ENCODE measurements around the gene PCP4L1. TPM values are rescaled to one million over a fixed set of nuclear protein-coding genes. Genes with fewer than 3 reads are reported as not detected.

The PCP4L1 gene
- total RNA-seq, 1 experiment from 2014 or later, result 2.5 TPM

- ChIA-PET POLR2A (interaction anchor here (0.6 to 2.2 kb wide), 16 partner anchors 8 to 205 kb away, joined by 3 to 41 read pairs (median 4); partner anchors contain the start of genes B4GALT3, F11R, NDUFS2 and SDHC), CTCF (interaction anchor here (0.5 to 3.6 kb wide), 30 partner anchors 9 to 215 kb away, joined by 3 to 44 read pairs (median 6); partner anchors contain the start of genes CFAP126, F11R, NDUFS2 and PPOX)
- Mint-ChIP-seq H3K4me1 (ENCODE audit: low read depth, unreplicated experiment) (peaks cover 50% of the 10 kb centered on the region), H3K36me3 (ENCODE audit: insufficient read depth, unreplicated experiment) (peaks cover 70% of the 10 kb centered on the region), H3K9me3 (ENCODE audit: unreplicated experiment) (peaks cover 24% of the 10 kb centered on the region), H3K27me3 (ENCODE audit: insufficient read depth, unreplicated experiment) (no peaks in the 10 kb centered on the region), H3K27ac (ENCODE audit: unreplicated experiment) (peak overlapping the region; percentile 97), H3K4me3 (ENCODE audit: unreplicated experiment) (peak overlapping the region; percentile 99)
- Histone ChIP-seq H3K9me3 (peaks cover 8% of the 10 kb centered on the region; the same call in 1 of the 2 replicates), H3K27me3 (replicated peaks; ENCODE audit: control insufficient read depth, insufficient read depth, low read length) (no peaks in the 10 kb centered on the region), H3K4me3 (ENCODE audit: low read depth, low read length) (no peak overlapping the region), H3K4me1 (peaks cover 54% of the 10 kb centered on the region), H3K36me3 (ENCODE audit: control insufficient read depth, insufficient read depth, low read length) (peaks cover 6% of the 10 kb centered on the region)
- no peak for TF ChIP-seq CTCF (IDR thresholded peaks at IDR 0.05; ENCODE audit: insufficient read depth in 1 of 2, low read depth in 1 of 2, low read length in 1 of 2, severe bottlenecking in 1 of 2, unreplicated experiment in 1 of 2)
- DNase-seq, result no peak
- BruUV-seq (replicated peaks), result no TSS peak
- intact Hi-C loops (cut with micrococcal nuclease; ENCODE audit: unreplicated experiment), result loop anchor here (1.0 kb wide), 4 partner anchors 8 to 89 kb away; partner anchors contain the start of gene SDHC
Measured at GRCh38 chr1:161225178-161225533, 33.4 kb upstream of the PCP4L1 start.

- intact Hi-C loops (cut with micrococcal nuclease; ENCODE audit: unreplicated experiment), result loop anchor here (1.0 kb wide), 4 partner anchors 8 to 89 kb away; partner anchors contain the start of gene SDHC
- H3K4me1 ChIP-seq, result peaks cover 48% of the 10 kb centered on the region
- Mint-ChIP-seq H3K4me3 (ENCODE audit: unreplicated experiment) (peak within 1 kb of the TSS; percentile 99), H3K9me3 (ENCODE audit: unreplicated experiment) (peaks cover 24% of the 10 kb centered on the region), H3K27me3 (ENCODE audit: insufficient read depth, unreplicated experiment) (no peaks in the 10 kb centered on the region), H3K27ac (ENCODE audit: unreplicated experiment) (peak within 1 kb of the TSS; percentile 97), H3K36me3 (ENCODE audit: insufficient read depth, unreplicated experiment) (peaks cover 70% of the 10 kb centered on the region), H3K4me1 (ENCODE audit: low read depth, unreplicated experiment) (peaks cover 45% of the 10 kb centered on the region)
- TF ChIP-seq CTCF (IDR thresholded peaks at IDR 0.05; ENCODE audit: insufficient read depth in 1 of 2, low read depth in 1 of 2, low read length in 1 of 2, severe bottlenecking in 1 of 2, unreplicated experiment in 1 of 2), result peak; percentile 31 to 67
- H3K9me3 ChIP-seq, result peaks cover 8% of the 10 kb centered on the region; the same call in 1 of the 2 replicates
- H3K4me3 ChIP-seq (ENCODE audit: low read depth, low read length), result peak within 1 kb of the TSS; percentile 69
- POLR2A ChIA-PET, result interaction anchor here (0.5 to 2.2 kb wide), 16 partner anchors 9 to 205 kb away, joined by 3 to 41 read pairs (median 6); partner anchors contain the start of genes B4GALT3, F11R, NDUFS2 and PCP4L1
- no peaks in the 10 kb centered on the region for H3K27me3 ChIP-seq (replicated peaks; ENCODE audit: control insufficient read depth, insufficient read depth, low read length)
- DNase-seq, result peak; percentile 94 to 99
- BruUV-seq (replicated peaks), result no TSS peak
- CTCF ChIA-PET, result interaction anchor here (0.5 to 3.6 kb wide), 33 partner anchors 9 to 216 kb away, joined by 3 to 44 read pairs (median 5); partner anchors contain the start of genes B4GALT3, CFAP126, DEDD and F11R
- peaks cover 6% of the 10 kb centered on the region for H3K36me3 ChIP-seq (ENCODE audit: control insufficient read depth, insufficient read depth, low read length)
Measured at GRCh38 chr1:161225534-161226319, 32.8 kb upstream of the PCP4L1 start, which contains the start of gene TOMM40L. Gene TOMM40L (plus strand): TSS chr1:161226060. CDS start chr1:161226490, 430 bp downstream.

GRCh38 chr1:161226320-161226711 lies 32.2 kb upstream of the PCP4L1 start:
- DNase-seq, result no peak
- peak overlapping the region; percentile 69 for H3K4me3 ChIP-seq (ENCODE audit: low read depth, low read length)
- intact Hi-C loops (cut with micrococcal nuclease; ENCODE audit: unreplicated experiment), result no loop called here
- peaks cover 8% of the 10 kb centered on the region; the same call in 1 of the 2 replicates for H3K9me3 ChIP-seq
- POLR2A ChIA-PET, result interaction anchor here (0.5 to 2.2 kb wide), 8 partner anchors 10 to 163 kb away, joined by 3 to 41 read pairs (median 14); partner anchors contain the start of genes NDUFS2, PCP4L1 and SDHC
- no peaks in the 10 kb centered on the region for H3K27me3 Mint-ChIP-seq (ENCODE audit: insufficient read depth, unreplicated experiment)
- H3K4me1 ChIP-seq, result peaks cover 44% of the 10 kb centered on the region
- peak overlapping the region; percentile 97 for H3K27ac Mint-ChIP-seq (ENCODE audit: unreplicated experiment)
- peaks cover 64% of the 10 kb centered on the region for H3K36me3 Mint-ChIP-seq (ENCODE audit: insufficient read depth, unreplicated experiment)
- H3K36me3 ChIP-seq (ENCODE audit: control insufficient read depth, insufficient read depth, low read length), result peaks cover 6% of the 10 kb centered on the region
- H3K4me3 Mint-ChIP-seq (ENCODE audit: unreplicated experiment), result peak overlapping the region; percentile 99
- CTCF ChIA-PET, result interaction anchor here (0.8 to 3.6 kb wide), 19 partner anchors 10 to 155 kb away, joined by 3 to 44 read pairs (median 7); partner anchors contain the start of genes B4GALT3, DEDD, NDUFS2 and SDHC
- peaks cover 24% of the 10 kb centered on the region for H3K9me3 Mint-ChIP-seq (ENCODE audit: unreplicated experiment)
- no peaks in the 10 kb centered on the region for H3K27me3 ChIP-seq (replicated peaks; ENCODE audit: control insufficient read depth, insufficient read depth, low read length)
- BruUV-seq (replicated peaks), result no TSS peak
- TF ChIP-seq CTCF (IDR thresholded peaks at IDR 0.05; ENCODE audit: insufficient read depth in 1 of 2, low read depth in 1 of 2, low read length in 1 of 2, severe bottlenecking in 1 of 2, unreplicated experiment in 1 of 2), result no peak
- peaks cover 42% of the 10 kb centered on the region for H3K4me1 Mint-ChIP-seq (ENCODE audit: low read depth, unreplicated experiment)
